ENCODE measurements around the gene ABCC6.
"Not testable (repeated sequence)": the region's sequence is repeated elsewhere in the genome, so short reads cannot be mapped to it uniquely, and the experiment has no call there.

DNA sequence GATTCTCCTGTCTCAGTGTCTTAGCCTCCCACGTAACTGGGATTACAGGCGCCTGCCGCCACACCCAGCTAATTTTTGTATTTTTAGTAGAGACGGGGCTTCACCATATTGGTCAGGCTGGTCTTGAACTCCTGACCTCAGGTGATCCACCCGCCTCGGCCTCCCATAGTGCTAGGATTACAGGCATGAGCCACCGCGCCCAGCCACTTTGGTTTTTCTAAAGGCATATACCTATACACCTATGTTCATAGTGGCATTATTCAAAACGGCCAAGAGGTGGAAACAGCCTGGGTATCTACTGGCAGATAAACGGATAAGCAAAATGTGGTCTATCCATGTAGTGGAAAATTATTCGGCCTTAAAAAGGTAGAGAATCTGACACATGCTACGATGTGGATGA is 70.3 kb downstream of the ABCC6 start:
- TF ChIP-seq CTCF (IDR thresholded peaks at IDR 0.05; ENCODE audit: low read depth, low read length); POLR2A (IDR thresholded peaks at IDR 0.05; ENCODE audit: extremely low read depth, insufficient read length); MYC (IDR thresholded peaks at IDR 0.05; ENCODE audit: low read depth, low read length): not testable (repeated sequence)
- TF ChIP-seq, protein P1, sequence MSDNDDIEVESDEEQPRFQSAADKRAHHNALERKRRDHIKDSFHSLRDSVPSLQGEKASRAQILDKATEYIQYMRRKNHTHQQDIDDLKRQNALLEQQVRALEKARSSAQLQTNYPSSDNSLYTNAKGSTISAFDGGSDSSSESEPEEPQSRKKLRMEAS (IDR thresholded peaks at IDR 0.05; ENCODE audit: low read depth, low read length): not testable (repeated sequence)

Measured in NB4 (cell line).